K562 (cell line): ENCODE results near the gene PRKCE.

Experiments used
- FOS ChIP-seq: IDR thresholded peaks from 3 replicates; pipeline ENCODE4 v1.6.1; 2011; ENCODE audit not compliant: insufficient read length; ENCODE audit errors: extremely low read depth
- HDAC2 ChIP-seq: fragments of 450-650 bp; IDR thresholded peaks from 2 replicates; pipeline ENCODE4 v1.6.1; 2016; ENCODE audit warnings: mild to moderate bottlenecking
- RFX5 ChIP-seq: IDR thresholded peaks from 2 replicates; pipeline ENCODE4 v1.6.1; 2011; ENCODE audit warnings: low read depth, mild to moderate bottlenecking, improper control_type of control experiment, low read length
- SMC3 ChIP-seq: conservative IDR thresholded peaks from 2 replicates; pipeline ENCODE4 v1.6.1; 2011; ENCODE audit warnings: low read depth, low read length, improper control_type of control experiment; ENCODE audit not compliant: insufficient read depth

DNA sequence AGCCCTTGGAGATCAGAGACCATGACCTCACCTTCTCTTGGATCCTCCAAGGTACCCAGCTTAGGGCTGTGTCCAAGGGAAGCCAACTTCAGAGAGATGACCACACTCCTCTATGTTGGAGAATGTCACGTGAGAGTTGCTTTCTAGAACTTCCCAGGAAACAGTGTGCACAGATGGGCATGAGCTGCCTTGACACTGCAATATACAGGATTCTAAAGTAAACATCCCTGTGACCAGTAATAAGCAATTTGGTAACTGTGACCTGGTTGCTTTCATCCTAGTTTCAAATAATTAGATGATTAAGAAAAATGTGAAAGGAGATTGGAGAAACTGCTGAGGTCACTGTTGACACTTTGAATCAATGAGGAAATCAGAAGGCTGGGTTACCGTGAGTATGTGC is 464.7 kb downstream of the PRKCE start:
- TF ChIP-seq SMC3 (no peak), FOS (no peak), RFX5 (no peak), HDAC2 (no peak)
